M059J (cell line): ENCODE measurements around the gene NGEF. TPM values are rescaled to one million over a fixed set of nuclear protein-coding genes. Genes with fewer than 3 reads are reported as not detected.
"Not testable (repeated sequence)": the region's sequence is repeated elsewhere in the genome, so short reads cannot be mapped to it uniquely, and the experiment has no call there.

Experiments used
- DNase-seq: peaks from one replicate; pipeline ENCODE4 v3.0.0-alpha.2; 2012; ENCODE audit warnings: low read depth
- total RNA-seq: library from RNA; depleted of rRNA; stranded (reverse); fragments of >200 nt; shearing (Covaris generic); gene quantifications from 2 replicates; pipeline ENCODE4 v1.2.3, GENCODE V29; 2014

NGEF gene
- total RNA-seq, 1 experiment from 2014 or later, result 3.5 TPM

- peak; percentile 7 for DNase-seq
Observed at GRCh38 chr2:232927032-232927792, 85.8 kb downstream of the NGEF start.

DNA sequence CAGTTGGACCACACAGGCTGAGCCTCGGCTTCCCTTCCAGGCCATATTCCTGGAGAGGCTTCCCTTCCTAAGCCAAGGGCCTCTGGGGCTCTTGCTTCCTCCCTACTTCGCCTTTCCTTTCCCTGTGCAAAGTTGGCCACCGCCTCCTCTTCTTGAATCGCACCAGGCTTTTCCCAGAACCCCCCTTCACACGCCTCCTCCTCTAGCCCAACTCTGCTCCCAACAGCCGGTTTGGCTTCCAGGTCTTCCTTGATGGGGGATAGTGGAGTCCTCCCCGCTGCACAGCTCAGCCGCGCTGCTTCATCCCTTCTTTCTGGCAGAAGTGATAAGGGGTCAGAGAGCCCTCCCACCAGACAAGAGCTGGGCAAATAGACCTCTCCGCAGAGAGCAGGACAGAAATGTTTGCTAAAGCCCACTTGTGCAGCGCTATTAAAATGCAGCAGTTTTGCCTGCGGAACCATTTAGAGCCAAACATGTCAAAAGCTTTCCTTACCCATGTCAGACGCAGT lies 86.6 kb downstream of the NGEF start:
- no peak for DNase-seq

DNA sequence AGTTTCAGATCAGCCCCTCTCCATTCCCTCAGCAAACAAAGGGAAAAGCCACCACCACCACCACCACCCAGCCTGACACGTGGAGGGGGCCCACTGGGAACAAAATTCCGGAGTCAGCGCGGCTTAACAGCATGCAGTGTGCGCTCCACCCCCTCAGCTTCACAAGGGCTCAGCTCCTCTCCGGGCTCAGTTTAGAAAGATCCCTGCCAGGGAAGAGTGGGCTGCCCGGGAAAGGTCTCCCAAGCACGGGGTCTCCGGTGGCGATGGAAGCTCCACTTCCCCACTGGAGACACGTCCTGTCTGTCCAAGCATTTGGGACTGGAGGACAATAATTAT lies 87.3 kb downstream of the NGEF start:
- DNase-seq, result no peak

- DNase-seq, result no peak
Observed at GRCh38 chr2:232925153-232925820, 87.8 kb downstream of the NGEF start.

DNA sequence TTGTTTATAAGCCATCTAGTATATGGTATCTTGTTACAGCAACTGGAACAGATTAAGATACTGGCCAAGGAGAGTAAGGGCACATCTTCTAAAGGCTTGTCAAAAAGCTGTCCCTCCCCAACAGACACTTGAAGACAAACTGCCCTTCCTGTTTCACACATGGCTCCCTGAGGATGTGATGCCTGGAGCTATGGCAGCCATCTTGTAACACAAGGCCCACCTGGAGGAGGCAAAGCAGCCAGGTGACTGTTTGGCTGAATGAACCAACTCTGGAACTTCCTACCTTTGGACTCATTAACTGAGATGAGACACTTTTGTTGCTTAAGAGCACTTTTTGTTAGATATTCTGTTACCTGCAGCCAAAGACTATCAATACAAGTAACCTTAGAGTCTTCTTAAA lies 88.6 kb downstream of the NGEF start:
- DNase-seq, result no peak

GRCh38 chr2:232920760-232921159 lies 92.3 kb downstream of the NGEF start:
- no peak for DNase-seq

GRCh38 chr2:232920055-232920454 lies 93.0 kb downstream of the NGEF start:
- no peak for DNase-seq

GRCh38 chr2:232919141-232919540 lies 93.9 kb downstream of the NGEF start:
- DNase-seq, result no peak

GRCh38 chr2:232913903-232914302 lies 99.2 kb downstream of the NGEF start:
- DNase-seq, result no peak

- no peak for DNase-seq
Observed at GRCh38 chr2:232911712-232912277, 101.3 kb downstream of the NGEF start.

DNA sequence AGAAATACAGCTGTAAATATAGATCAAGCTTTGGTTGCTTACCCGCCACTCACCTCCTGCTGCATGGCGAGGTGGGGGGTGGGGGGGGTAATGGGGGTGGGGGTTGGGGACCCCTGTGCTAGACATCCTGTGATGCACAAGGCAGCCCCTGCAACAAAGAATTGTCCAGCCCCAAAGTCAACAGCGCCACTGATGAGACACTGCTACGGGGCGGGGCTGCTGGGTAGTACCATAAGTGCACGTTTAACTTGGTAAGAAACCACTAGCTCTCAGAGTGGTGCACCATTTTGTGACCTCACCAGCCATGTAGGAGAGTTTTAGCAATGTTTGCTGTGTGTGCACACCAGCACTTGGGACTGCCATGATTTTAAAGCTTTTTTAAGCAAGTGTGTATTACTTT lies 102.7 kb downstream of the NGEF start:
- no peak for DNase-seq

DNA sequence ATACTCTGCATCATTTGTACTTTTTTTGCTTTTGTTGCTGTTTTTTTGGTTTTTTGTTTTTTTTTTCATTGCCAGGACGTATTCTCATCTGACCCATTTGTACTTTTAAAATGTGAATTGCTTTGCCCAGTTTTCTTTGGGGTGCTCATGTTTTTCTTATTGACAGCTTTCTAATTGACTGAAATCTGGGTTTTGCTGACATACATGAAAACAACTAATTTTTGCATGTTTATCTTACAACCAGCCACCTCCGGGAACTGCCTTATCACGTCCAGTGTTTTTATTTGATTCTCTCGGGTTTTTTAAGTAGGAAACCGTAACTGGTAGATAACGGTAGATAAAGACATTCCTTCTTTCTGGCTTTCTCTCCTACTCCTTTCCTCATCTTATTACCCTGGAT lies 104.4 kb downstream of the NGEF start:
- DNase-seq, result no peak

GRCh38 chr2:232907718-232908085 lies 105.4 kb downstream of the NGEF start:
- DNase-seq, result not testable (repeated sequence)

GRCh38 chr2:232906867-232907717 lies 106.0 kb downstream of the NGEF start:
- not testable (repeated sequence) for DNase-seq

DNA sequence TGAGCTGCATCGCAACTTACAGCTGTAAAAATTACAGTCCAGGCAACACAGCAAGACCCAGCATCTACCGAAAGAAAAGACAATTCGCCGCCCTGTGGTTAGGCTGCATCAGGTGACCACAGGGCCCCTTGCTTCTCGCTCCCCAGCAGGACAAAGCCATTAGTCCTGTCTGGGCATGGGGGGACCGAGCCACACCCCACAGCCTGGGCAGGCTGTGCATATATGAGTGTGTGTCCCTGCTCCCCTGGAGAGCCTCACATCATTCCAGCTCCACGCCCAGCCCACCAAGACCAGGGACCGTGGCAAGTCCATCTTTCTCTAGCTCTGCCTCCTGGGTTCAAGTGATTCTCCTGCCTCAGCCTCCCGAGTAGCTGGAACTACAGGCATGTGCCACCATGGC lies 109.1 kb downstream of the NGEF start:
- DNase-seq, result no peak

DNA sequence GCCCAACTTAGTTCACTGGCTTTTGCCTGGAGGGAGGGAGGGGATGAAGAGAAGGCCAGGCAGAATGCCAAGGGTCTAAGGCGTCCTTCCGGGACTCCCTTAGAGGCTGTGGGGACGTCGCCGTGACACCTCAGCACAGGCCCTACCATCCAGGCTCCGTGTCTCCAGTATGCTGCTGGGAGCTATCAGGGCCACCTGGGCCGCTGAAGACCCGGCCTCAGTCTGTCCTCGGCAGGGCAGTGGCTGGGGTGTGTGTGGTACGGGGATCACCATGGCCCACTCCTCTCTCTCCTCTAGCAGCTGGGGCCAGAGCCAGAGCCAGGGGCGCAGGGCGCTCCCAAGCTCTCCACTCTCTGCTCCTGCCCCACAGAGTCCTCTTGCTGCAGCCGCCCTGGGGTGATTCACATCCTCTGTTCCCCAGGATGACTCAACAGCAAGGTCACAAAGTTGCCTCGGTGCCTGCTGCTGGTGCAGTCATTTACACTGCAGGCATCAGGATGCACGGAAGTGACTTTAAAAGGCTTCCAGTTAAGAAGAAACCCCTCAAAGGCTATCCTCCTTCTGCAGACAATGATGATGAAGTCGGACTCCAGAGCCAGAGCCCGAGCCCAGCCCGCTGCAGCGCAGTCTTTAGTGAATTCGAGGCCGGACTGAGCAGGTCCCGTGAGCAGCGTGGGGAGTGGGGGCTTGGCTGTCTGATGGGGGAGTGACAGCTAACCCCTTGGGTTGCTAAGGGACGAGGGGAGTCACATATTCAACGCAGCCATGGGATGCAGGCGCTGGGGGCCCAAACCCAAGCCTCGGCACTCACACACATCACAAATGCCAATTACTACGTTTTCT lies 111.1 kb downstream of the NGEF start:
- peak; percentile 95 for DNase-seq

GRCh38 chr2:232900811-232901735 lies 112.0 kb downstream of the NGEF start:
- DNase-seq, result no peak

GRCh38 chr2:232898592-232899543 lies 114.2 kb downstream of the NGEF start:
- peak; percentile 15 for DNase-seq
